ENCODE results near the gene ZC3H18. TPM values are rescaled to one million over a fixed set of nuclear protein-coding genes. Genes with fewer than 3 reads are reported as not detected.

ZC3H18 gene
- total and polyA plus RNA-seq, 2 of the 4 experiments (the other 2 are of a cell fraction) = 3.4 to 21.3 TPM

DNA sequence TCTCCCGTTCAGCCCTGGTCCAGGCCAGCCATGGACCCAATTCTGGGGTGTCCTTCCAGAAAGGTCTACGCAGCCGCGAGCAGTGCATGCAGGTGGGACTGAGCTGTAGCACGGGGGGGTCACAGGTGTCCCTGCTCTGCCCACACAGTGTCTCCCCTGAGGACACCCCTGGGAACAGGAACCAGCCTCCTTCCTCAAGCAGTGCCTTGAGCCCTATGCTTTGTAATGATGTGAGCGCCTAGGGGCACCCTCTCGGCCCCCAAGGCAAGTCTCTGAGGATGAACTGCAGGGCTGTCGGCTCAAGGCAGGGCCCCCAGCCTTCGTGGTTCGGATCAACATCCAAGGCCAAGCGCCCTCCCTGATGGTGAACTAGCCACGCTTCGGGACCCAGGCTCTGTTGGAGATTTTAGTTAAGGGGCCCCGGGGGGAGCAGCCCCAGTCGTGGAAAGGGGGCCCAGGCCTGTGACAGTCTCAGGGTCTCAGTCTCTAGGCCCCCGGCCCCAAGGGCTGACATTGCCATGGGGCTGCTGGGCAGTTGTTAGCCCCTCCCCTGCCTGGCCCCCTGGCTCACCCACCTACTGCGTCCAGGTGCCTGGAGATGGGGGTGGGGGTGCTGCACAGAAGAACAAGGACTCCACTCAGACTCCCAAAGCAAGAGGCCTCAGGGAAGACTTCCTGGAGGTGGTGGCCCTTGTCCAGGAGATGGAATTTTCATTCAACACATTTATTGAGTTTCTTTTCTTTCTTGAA lies 70.5 kb downstream of the ZC3H18 start:
- peaks cover 8% of the 10 kb centered on the region; the same call in 1 of the 2 replicates for H4K20me1 ChIP-seq (ENCODE audit: insufficient read depth, low read length)

More for the DNA sequence above, 70.5 kb downstream of the ZC3H18 start:
- Histone ChIP-seq H2AK5ac (ENCODE audit: low read depth, low read length) (no peak overlapping the region), H3K4me2 (ENCODE audit: low read depth, low read length) (no peak overlapping the region), H2AFZ (replicated peaks; ENCODE audit: low read length, poor library complexity) (no peak overlapping the region), H4K8ac (ENCODE audit: low read depth in 2 of 2, low read length in 2 of 2) (no peak overlapping the region), H3K36me3 (ENCODE audit: control insufficient read depth, insufficient read depth, low read length) (peaks cover 3% of the 10 kb centered on the region), H3K14ac (replicated peaks; ENCODE audit: low read depth, low read length) (no peak overlapping the region), H3K4ac (ENCODE audit: low read depth, low read length) (no peak overlapping the region), H3K4me3 (ENCODE audit: insufficient read depth, low read depth, low read length) (no peak overlapping the region), H2BK20ac (ENCODE audit: low read depth, low read length) (no peak overlapping the region), H4K91ac (ENCODE audit: insufficient read depth, low read depth, low read length) (no peak overlapping the region), H3K27ac (ENCODE audit: insufficient read depth, low read length) (no peak overlapping the region), H2BK15ac (ENCODE audit: low read depth, low read length) (no peak overlapping the region), H3K56ac (ENCODE audit: extremely low read depth, insufficient read depth, low read length) (no peak overlapping the region), H3K9me1 (ENCODE audit: insufficient read depth, low read length) (peaks cover 2% of the 10 kb centered on the region; the same call in 1 of the 2 replicates), H3K9me3 (ENCODE audit: control insufficient read depth, insufficient read depth, low read length) (no peaks in the 10 kb centered on the region), H2AK9ac (replicated peaks; ENCODE audit: low read depth, low read length, poor library complexity) (peak overlapping the region; percentile 72), H3K4me1 (ENCODE audit: control insufficient read depth, insufficient read depth, low read length) (peaks cover 2% of the 10 kb centered on the region), H2BK5ac (ENCODE audit: low read depth, low read length, poor library complexity, severe bottlenecking) (no peak overlapping the region), H3K27me3 (ENCODE audit: control insufficient read depth, insufficient read depth, low read length) (peaks cover 27% of the 10 kb centered on the region), H2BK120ac (ENCODE audit: low read depth, low read length) (no peak overlapping the region), H4K5ac (ENCODE audit: low read depth, low read length) (no peak overlapping the region), H3K79me1 (ENCODE audit: low read depth in 1 of 2, low read length in 2 of 2) (no peaks in the 10 kb centered on the region), H3K18ac (ENCODE audit: low read depth, low read length) (no peak overlapping the region), H3K9ac (ENCODE audit: low read depth, low read length) (no peak overlapping the region), H3K23ac (ENCODE audit: low read depth, low read length) (no peak overlapping the region)
- dilution Hi-C loops (cut with HindIII; ENCODE audit: low sequenced_read_pairs, unreplicated experiment) = no loop called here
- ChIA-PET POLR2A (ENCODE audit: unreplicated experiment) (no interaction called here), CTCF (no interaction called here)
- WGBS, 2 experiments (ENCODE audit: extremely low coverage in 2 of 2, insufficient read length in 1 of 2) = 81% methylated on average over 6 of the region's 17 CpGs; no CpG with 5 or more reads in 1 of the 2 experiments
- intact Hi-C loops (cut with micrococcal nuclease) = no loop called here
- no peak for TF ChIP-seq CEBPB (IDR thresholded peaks at IDR 0.05; ENCODE audit: low read depth, low read length)
- TF ChIP-seq BHLHE40 (IDR thresholded peaks at IDR 0.05; ENCODE audit: low read depth, low read length) = no peak
- TF ChIP-seq FOS (IDR thresholded peaks at IDR 0.05; ENCODE audit: low read depth, low read length) = no peak
- TF ChIP-seq, protein P1, sequence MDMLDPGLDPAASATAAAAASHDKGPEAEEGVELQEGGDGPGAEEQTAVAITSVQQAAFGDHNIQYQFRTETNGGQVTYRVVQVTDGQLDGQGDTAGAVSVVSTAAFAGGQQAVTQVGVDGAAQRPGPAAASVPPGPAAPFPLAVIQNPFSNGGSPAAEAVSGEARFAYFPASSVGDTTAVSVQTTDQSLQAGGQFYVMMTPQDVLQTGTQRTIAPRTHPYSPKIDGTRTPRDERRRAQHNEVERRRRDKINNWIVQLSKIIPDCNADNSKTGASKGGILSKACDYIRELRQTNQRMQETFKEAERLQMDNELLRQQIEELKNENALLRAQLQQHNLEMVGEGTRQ (IDR thresholded peaks at IDR 0.05; ENCODE audit: low read depth, low read length) = no peak
- no peak for TF ChIP-seq POLR2A (IDR thresholded peaks at IDR 0.05; ENCODE audit: low read depth, low read length)
- no peak for TF ChIP-seq RAD21 (IDR thresholded peaks at IDR 0.05; ENCODE audit: low read length)
- TF ChIP-seq CHD1 (IDR thresholded peaks at IDR 0.05; ENCODE audit: low read depth, low read length) = no peak
- no peak for TF ChIP-seq SMC3 (IDR thresholded peaks at IDR 0.05; ENCODE audit: low read depth, low read length)
- no peak for TF ChIP-seq NFE2L2 (IDR thresholded peaks at IDR 0.05; ENCODE audit: low read depth, low read length)
- TF ChIP-seq ELK1 (IDR thresholded peaks at IDR 0.05; ENCODE audit: borderline replicate concordance, low read depth, low read length) = no peak
- no peak for TF ChIP-seq RFX5 (IDR thresholded peaks at IDR 0.05; ENCODE audit: low read depth, low read length)
- no peak for TF ChIP-seq MAFK (IDR thresholded peaks at IDR 0.05; ENCODE audit: low read depth, low read length)
- TF ChIP-seq MAZ (IDR thresholded peaks at IDR 0.05; ENCODE audit: borderline replicate concordance, low read depth, low read length) = no peak
- TF ChIP-seq, protein P2, sequence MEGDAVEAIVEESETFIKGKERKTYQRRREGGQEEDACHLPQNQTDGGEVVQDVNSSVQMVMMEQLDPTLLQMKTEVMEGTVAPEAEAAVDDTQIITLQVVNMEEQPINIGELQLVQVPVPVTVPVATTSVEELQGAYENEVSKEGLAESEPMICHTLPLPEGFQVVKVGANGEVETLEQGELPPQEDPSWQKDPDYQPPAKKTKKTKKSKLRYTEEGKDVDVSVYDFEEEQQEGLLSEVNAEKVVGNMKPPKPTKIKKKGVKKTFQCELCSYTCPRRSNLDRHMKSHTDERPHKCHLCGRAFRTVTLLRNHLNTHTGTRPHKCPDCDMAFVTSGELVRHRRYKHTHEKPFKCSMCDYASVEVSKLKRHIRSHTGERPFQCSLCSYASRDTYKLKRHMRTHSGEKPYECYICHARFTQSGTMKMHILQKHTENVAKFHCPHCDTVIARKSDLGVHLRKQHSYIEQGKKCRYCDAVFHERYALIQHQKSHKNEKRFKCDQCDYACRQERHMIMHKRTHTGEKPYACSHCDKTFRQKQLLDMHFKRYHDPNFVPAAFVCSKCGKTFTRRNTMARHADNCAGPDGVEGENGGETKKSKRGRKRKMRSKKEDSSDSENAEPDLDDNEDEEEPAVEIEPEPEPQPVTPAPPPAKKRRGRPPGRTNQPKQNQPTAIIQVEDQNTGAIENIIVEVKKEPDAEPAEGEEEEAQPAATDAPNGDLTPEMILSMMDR (conservative IDR thresholded peaks at IDR 0.05; ENCODE audit: low read depth, low read length) = no peak
- BruUV-seq (replicated peaks) = no TSS peak
- ATAC-seq (ENCODE audit: low read depth) = no peak
- DNase-seq = no peak
- in situ Hi-C loops (cut with MboI; ENCODE audit: low sequenced_read_pairs) = no loop called here
